Type B pancreatic cell (in vitro differentiated cells): ENCODE measurements around the gene ARL4D. TPM values are rescaled to one million over a fixed set of nuclear protein-coding genes. Genes with fewer than 3 reads are reported as not detected.

Experiments used
- DNase-seq: peaks from one replicate; pipeline ENCODE4 v3.0.0; 2021; ENCODE audit warnings: mixed read lengths; ENCODE audit not compliant: unreplicated experiment; ENCODE audit errors: extremely low spot score
- H3K27ac Mint-ChIP-seq: 2 replicates; pipeline ENCODE4 v1.8.0; 2021; ENCODE audit warnings: mild to moderate bottlenecking, mixed read lengths
- H3K27me3 Mint-ChIP-seq: 2 replicates; pipeline ENCODE4 v1.8.0; 2021; ENCODE audit warnings: mixed read lengths
- H3K36me3 Mint-ChIP-seq: 2 replicates; pipeline ENCODE4 v1.8.0; 2021; ENCODE audit warnings: mixed read lengths
- H3K4me1 Mint-ChIP-seq: one replicate; pipeline ENCODE4 v1.8.0; 2021; ENCODE audit warnings: mixed read lengths; ENCODE audit not compliant: unreplicated experiment
- H3K4me3 Mint-ChIP-seq: 2 replicates; pipeline ENCODE4 v1.8.0; 2021; ENCODE audit warnings: mild to moderate bottlenecking, mixed read lengths
- H3K9me3 Mint-ChIP-seq: 2 replicates; pipeline ENCODE4 v1.8.0; 2021; ENCODE audit warnings: mixed read lengths
- CTCF ChIP-seq: fragments of 200-600 bp; sonication (generic); conservative IDR thresholded peaks from 2 replicates; pipeline ENCODE4 v1.5.0; 2021; ENCODE audit warnings: antibody characterized with exemption, mild to moderate bottlenecking
- total RNA-seq: library from RNA; stranded (reverse); gene quantifications from 2 replicates; pipeline ENCODE4 v1.2.1, GENCODE V29; 2021; ENCODE audit warnings: low replicate concordance

The ARL4D gene
- total RNA-seq, 1 donor from 2014 or later = 8.3 TPM

GRCh38 chr17:43353393-43353792, 45.4 kb upstream of the ARL4D start:
- Mint-ChIP-seq H3K4me3 (no peak overlapping the region), H3K36me3 (peaks cover 17% of the 10 kb centered on the region), H3K27ac (no peak overlapping the region), H3K9me3 (peaks cover 17% of the 10 kb centered on the region), H3K4me1 (peaks cover 18% of the 10 kb centered on the region), H3K27me3 (no peaks in the 10 kb centered on the region)
- no peak for DNase-seq
- TF ChIP-seq CTCF = no peak

- no peak for DNase-seq
- no peaks in the 10 kb centered on the region for H3K27me3 Mint-ChIP-seq
- peaks cover 16% of the 10 kb centered on the region for H3K36me3 Mint-ChIP-seq
- peaks cover 16% of the 10 kb centered on the region for H3K9me3 Mint-ChIP-seq
- TF ChIP-seq CTCF = no peak
- no peak overlapping the region for H3K27ac Mint-ChIP-seq
- H3K4me1 Mint-ChIP-seq = peaks cover 22% of the 10 kb centered on the region
- H3K4me3 Mint-ChIP-seq = no peak overlapping the region
These were observed 44.4 kb upstream of the ARL4D start for GRCh38 chr17:43354371-43354770.

- H3K9me3 Mint-ChIP-seq = peaks cover 4% of the 10 kb centered on the region
- H3K36me3 Mint-ChIP-seq = peaks cover 6% of the 10 kb centered on the region
- H3K27ac Mint-ChIP-seq = no peak overlapping the region
- peaks cover 25% of the 10 kb centered on the region for H3K4me1 Mint-ChIP-seq
- no peak overlapping the region for H3K4me3 Mint-ChIP-seq
- peaks cover 5% of the 10 kb centered on the region for H3K27me3 Mint-ChIP-seq
- DNase-seq = no peak
- TF ChIP-seq CTCF = no peak
These were observed 42.3 kb upstream of the ARL4D start for GRCh38 chr17:43356450-43356849.

- Mint-ChIP-seq H3K36me3 (peaks cover under 1% of the 10 kb centered on the region), H3K27ac (no peak overlapping the region), H3K27me3 (peaks cover 5% of the 10 kb centered on the region), H3K9me3 (peaks cover 1% of the 10 kb centered on the region), H3K4me1 (peaks cover 25% of the 10 kb centered on the region), H3K4me3 (no peak overlapping the region)
- no peak for TF ChIP-seq CTCF
- DNase-seq = no peak
These were observed 41.8 kb upstream of the ARL4D start for GRCh38 chr17:43356999-43357398.

- Mint-ChIP-seq H3K4me1 (peaks cover 11% of the 10 kb centered on the region), H3K27ac (peak overlapping the region; percentile 100), H3K36me3 (no peaks in the 10 kb centered on the region), H3K9me3 (no peaks in the 10 kb centered on the region), H3K4me3 (peak overlapping the region; percentile 89), H3K27me3 (peaks cover 5% of the 10 kb centered on the region)
- no peak for TF ChIP-seq CTCF
- no peak for DNase-seq
These were observed 39.2 kb upstream of the ARL4D start for GRCh38 chr17:43359469-43360110.
